Kidney epithelial cell (primary cell): ENCODE data around the gene KCNMA1. TPM values are rescaled to one million over a fixed set of nuclear protein-coding genes. Genes with fewer than 3 reads are reported as not detected.
A peak's percentile ranks its signal among the peaks of the same experiment; 100 is the strongest.

Source experiments
- DNase-seq: peaks from one replicate; pipeline ENCODE4 v3.0.0-alpha.2; 2010; ENCODE audit warnings: low read depth
- H3K27me3 ChIP-seq: 2 replicates; pipeline ENCODE4 v1.6.0; 2011; ENCODE audit warnings: low read length; ENCODE audit not compliant: control insufficient read depth, insufficient read depth
- H3K36me3 ChIP-seq: 2 replicates; pipeline ENCODE4 v1.5.1; 2011; ENCODE audit warnings: low read length; ENCODE audit not compliant: control insufficient read depth, insufficient read depth
- H3K4me3 ChIP-seq: 2 replicates; pipeline ENCODE4 v1.5.1; 2011; ENCODE audit warnings: low read depth, mild to moderate bottlenecking, control low read depth, low read length
- total RNA-seq: library from RNA; depleted of rRNA; stranded (reverse); fragments of >200 nt; gene quantifications from 2 replicates; pipeline ENCODE4 v1.2.3, GENCODE V29; 2015
- TF ChIP-seq, protein P1 (sequence below): IDR thresholded peaks from 2 replicates; pipeline ENCODE4 v1.5.1; 2011; ENCODE audit warnings: mild to moderate bottlenecking, moderate library complexity, low read length, control low read depth, inconsistent platforms; ENCODE audit not compliant: insufficient read depth, poor library complexity, severe bottlenecking

KCNMA1 gene
- total RNA-seq, 1 donor from 2014 or later = 18.9 TPM

DNA sequence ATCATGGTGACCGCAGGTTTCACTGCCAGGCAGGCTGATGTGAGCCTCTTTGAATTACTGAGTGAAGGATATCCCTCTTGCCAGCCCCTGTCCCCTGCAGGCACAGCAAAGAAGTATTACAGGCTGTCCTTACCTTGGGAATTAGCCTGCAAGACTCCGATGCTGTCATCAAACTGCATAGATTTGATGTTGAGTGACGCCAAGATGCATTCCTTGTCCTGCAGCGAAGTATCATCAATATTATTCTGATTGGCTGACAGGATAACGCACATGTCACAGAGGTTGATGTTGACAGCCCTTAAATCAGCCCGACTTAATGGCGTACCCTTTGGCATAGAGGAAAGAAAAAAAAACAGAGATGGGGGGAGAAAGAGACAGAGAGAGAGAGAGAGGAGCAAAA lies 693.0 kb downstream of the KCNMA1 start:
- no peak for DNase-seq
- peaks cover 3% of the 10 kb centered on the region for H3K27me3 ChIP-seq
- TF ChIP-seq, protein P1, sequence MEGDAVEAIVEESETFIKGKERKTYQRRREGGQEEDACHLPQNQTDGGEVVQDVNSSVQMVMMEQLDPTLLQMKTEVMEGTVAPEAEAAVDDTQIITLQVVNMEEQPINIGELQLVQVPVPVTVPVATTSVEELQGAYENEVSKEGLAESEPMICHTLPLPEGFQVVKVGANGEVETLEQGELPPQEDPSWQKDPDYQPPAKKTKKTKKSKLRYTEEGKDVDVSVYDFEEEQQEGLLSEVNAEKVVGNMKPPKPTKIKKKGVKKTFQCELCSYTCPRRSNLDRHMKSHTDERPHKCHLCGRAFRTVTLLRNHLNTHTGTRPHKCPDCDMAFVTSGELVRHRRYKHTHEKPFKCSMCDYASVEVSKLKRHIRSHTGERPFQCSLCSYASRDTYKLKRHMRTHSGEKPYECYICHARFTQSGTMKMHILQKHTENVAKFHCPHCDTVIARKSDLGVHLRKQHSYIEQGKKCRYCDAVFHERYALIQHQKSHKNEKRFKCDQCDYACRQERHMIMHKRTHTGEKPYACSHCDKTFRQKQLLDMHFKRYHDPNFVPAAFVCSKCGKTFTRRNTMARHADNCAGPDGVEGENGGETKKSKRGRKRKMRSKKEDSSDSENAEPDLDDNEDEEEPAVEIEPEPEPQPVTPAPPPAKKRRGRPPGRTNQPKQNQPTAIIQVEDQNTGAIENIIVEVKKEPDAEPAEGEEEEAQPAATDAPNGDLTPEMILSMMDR = no peak
- no peaks in the 10 kb centered on the region for H3K36me3 ChIP-seq
- no peak overlapping the region for H3K4me3 ChIP-seq

GRCh38 chr10:76942628-76943416 lies 694.8 kb downstream of the KCNMA1 start:
- no peak for DNase-seq
- TF ChIP-seq, protein P1 = no peak
- peaks cover 3% of the 10 kb centered on the region for H3K27me3 ChIP-seq
- H3K4me3 ChIP-seq = no peak overlapping the region
- H3K36me3 ChIP-seq = no peaks in the 10 kb centered on the region

GRCh38 chr10:76939933-76940468 lies 697.6 kb downstream of the KCNMA1 start:
- no peaks in the 10 kb centered on the region for H3K36me3 ChIP-seq
- no peak overlapping the region for H3K4me3 ChIP-seq
- no peak for DNase-seq
- peaks cover 3% of the 10 kb centered on the region for H3K27me3 ChIP-seq
- TF ChIP-seq, protein P1 = no peak

GRCh38 chr10:76937181-76937600 lies 700.4 kb downstream of the KCNMA1 start:
- H3K27me3 ChIP-seq = no peaks in the 10 kb centered on the region
- DNase-seq = peak; percentile 9
- TF ChIP-seq, protein P1 = no peak

DNA sequence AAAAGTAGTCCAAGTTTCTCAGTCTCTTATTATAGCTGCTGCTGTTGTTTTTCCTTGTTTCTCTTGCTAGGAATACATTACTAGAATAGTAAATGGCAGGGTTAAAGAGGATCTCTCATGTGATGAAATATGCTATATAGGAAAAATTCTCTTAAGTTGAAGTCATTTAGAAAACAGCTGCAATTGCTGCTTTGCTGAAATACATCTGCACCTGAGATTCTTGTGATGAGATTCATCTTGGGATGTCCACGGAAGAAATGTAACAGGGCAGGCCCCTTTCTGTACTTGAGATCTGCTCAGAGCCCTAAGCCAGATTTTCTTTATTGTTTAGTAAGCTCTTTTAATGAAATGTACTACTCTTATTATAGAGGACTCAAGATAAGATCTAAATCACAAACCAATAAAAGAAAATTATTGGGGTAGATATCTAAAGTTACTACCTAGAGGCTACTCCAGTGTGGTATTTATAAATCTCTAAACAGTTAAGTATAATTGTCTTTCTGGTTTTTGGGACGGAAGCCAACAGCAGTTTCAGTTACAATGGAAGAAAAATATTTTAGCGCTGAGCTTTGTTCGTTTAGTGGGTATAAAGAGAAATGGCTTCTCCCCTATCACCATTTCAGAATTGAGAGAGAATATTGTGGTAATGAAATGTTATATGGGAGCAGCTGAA lies 701.5 kb downstream of the KCNMA1 start:
- Histone ChIP-seq H3K36me3 (no peaks in the 10 kb centered on the region), H3K27me3 (no peaks in the 10 kb centered on the region), H3K4me3 (no peak overlapping the region)
- DNase-seq = no peak
- TF ChIP-seq, protein P1 = no peak

More at GRCh38 chr10:76937181-76937600, 700.4 kb downstream of the KCNMA1 start:
- Histone ChIP-seq H3K4me3 (no peak overlapping the region), H3K36me3 (no peaks in the 10 kb centered on the region)
